DND-41 (cell line): ENCODE measurements around the gene JAK2.

ENCODE experiments used
- CTCF ChIP-seq: IDR thresholded peaks from 2 replicates; pipeline ENCODE4 v1.5.1; 2012; ENCODE audit warnings: borderline replicate concordance, low read length, moderate library complexity, mild to moderate bottlenecking; ENCODE audit not compliant: poor library complexity, severe bottlenecking; ENCODE audit errors: extremely low read depth
- EZH2 ChIP-seq: IDR thresholded peaks from 3 replicates; pipeline ENCODE4 v1.6.1; 2012; ENCODE audit warnings: borderline replicate concordance, low read depth, mild to moderate bottlenecking, moderate library complexity, low read length, inconsistent platforms; ENCODE audit not compliant: severe bottlenecking

- TF ChIP-seq CTCF (no peak), EZH2 (no peak)
Measured at GRCh38 chr9:4962085-4962484, 23.0 kb upstream of the JAK2 start.
